GM23338 (cell line): ENCODE data around the gene ATP8A1. TPM values are rescaled to one million over a fixed set of nuclear protein-coding genes. Genes with fewer than 3 reads are reported as not detected.

Experiments
- ATAC-seq: fragments of 200-7000 bp; cut with Tn5 transposase; 3 replicates; pipeline ENCODE4 v1.9.1; 2020
- DNase-seq: peaks from one replicate; pipeline ENCODE4 v3.0.0-alpha.2; 2015; ENCODE audit warnings: low spot score
- H2AFZ ChIP-seq: fragments of 200-600 bp; sonication (generic); 2 replicates; pipeline ENCODE4 v1.8.0; 2016; ENCODE audit warnings: antibody characterized with exemption, mild to moderate bottlenecking, moderate library complexity
- H3F3A ChIP-seq: fragments of 200-600 bp; sonication (generic); replicated peaks from 2 replicates; pipeline ENCODE4 v1.8.0; 2017; ENCODE audit warnings: antibody characterized with exemption, mixed run types, low read depth
- H3K27ac ChIP-seq: fragments of 200-600 bp; sonication (generic); 2 replicates; pipeline ENCODE4 v1.6.1; 2016; ENCODE audit warnings: low read depth
- H3K27me3 ChIP-seq: fragments of 200-600 bp; sonication (generic); 2 replicates; pipeline ENCODE4 v1.8.0; 2016; ENCODE audit warnings: mild to moderate bottlenecking, mixed run types, moderate library complexity; ENCODE audit not compliant: insufficient read depth
- H3K36me3 ChIP-seq: fragments of 200-600 bp; sonication (generic); 2 replicates; pipeline ENCODE4 v1.8.0; 2016; ENCODE audit warnings: mild to moderate bottlenecking; ENCODE audit not compliant: insufficient read depth
- H3K4me1 ChIP-seq: fragments of 200-600 bp; sonication (generic); 2 replicates; pipeline ENCODE4 v1.8.0; 2016; ENCODE audit warnings: mild to moderate bottlenecking, moderate library complexity; ENCODE audit not compliant: insufficient read depth
- H3K4me2 ChIP-seq: fragments of 200-600 bp; sonication (generic); 2 replicates; pipeline ENCODE4 v1.7.1; 2017; ENCODE audit warnings: mixed run types
- H3K4me3 ChIP-seq: fragments of 200-600 bp; sonication (generic); 2 replicates; pipeline ENCODE4 v1.6.1; 2016; ENCODE audit warnings: mixed run types
- H3K79me2 ChIP-seq: fragments of 200-600 bp; sonication (generic); replicated peaks from 2 replicates; pipeline ENCODE4 v1.8.0; 2017; ENCODE audit warnings: mild to moderate bottlenecking; ENCODE audit not compliant: insufficient read depth
- H3K9me2 ChIP-seq: fragments of 200-600 bp; sonication (generic); 2 replicates; pipeline ENCODE4 v1.8.0; 2017; ENCODE audit not compliant: insufficient read depth
- H4K20me1 ChIP-seq: fragments of 200-600 bp; sonication (generic); replicated peaks from 2 replicates; pipeline ENCODE4 v1.8.0; 2017; ENCODE audit warnings: mild to moderate bottlenecking; ENCODE audit not compliant: insufficient read depth
- H3K27ac Mint-ChIP-seq: 2 replicates; pipeline ENCODE4 v1.8.0; 2020; ENCODE audit warnings: inconsistent platforms, mild to moderate bottlenecking, moderate library complexity, mixed read lengths
- H3K27me3 Mint-ChIP-seq: 3 replicates; pipeline ENCODE4 v1.8.0; 2022; ENCODE audit warnings: low read depth, mild to moderate bottlenecking, moderate library complexity, mixed read lengths, inconsistent platforms; ENCODE audit not compliant: insufficient read depth, poor library complexity
- H3K36me3 Mint-ChIP-seq: 3 replicates; pipeline ENCODE4 v1.8.0; 2021; ENCODE audit warnings: low read depth, mild to moderate bottlenecking, inconsistent platforms, moderate library complexity, mixed read lengths
- H3K4me1 Mint-ChIP-seq: 3 replicates; pipeline ENCODE4 v1.8.0; 2020; ENCODE audit warnings: mild to moderate bottlenecking, inconsistent platforms, mixed read lengths
- H3K4me3 Mint-ChIP-seq: 3 replicates; pipeline ENCODE4 v1.8.0; 2021; ENCODE audit warnings: moderate library complexity, mild to moderate bottlenecking, inconsistent platforms, mixed read lengths
- H3K9me3 Mint-ChIP-seq: 3 replicates; pipeline ENCODE4 v1.8.0; 2020; ENCODE audit warnings: moderate library complexity, mild to moderate bottlenecking, inconsistent platforms, mixed read lengths
- EZH2 ChIP-seq: fragments of 200-600 bp; sonication (generic); IDR thresholded peaks from one replicate; pipeline ENCODE4 v1.8.0; 2017; ENCODE audit warnings: antibody characterized with exemption, mild to moderate bottlenecking, low read depth; ENCODE audit not compliant: unreplicated experiment
- JUNB ChIP-seq: IDR thresholded peaks from one replicate; pipeline ENCODE4 v1.6.1; 2016; ENCODE audit warnings: antibody characterized with exemption; ENCODE audit not compliant: unreplicated experiment
- POLR2AphosphoS5 ChIP-seq: IDR thresholded peaks from 2 replicates; pipeline ENCODE4 v1.6.1; 2016; ENCODE audit warnings: antibody characterized with exemption, low read depth
- polyA plus RNA-seq: library from polyadenylated mRNA; unstranded; fragments of >200 nt; fragmentation: Nextera tagmentation; extraction: Ambion mirVana; gene quantifications from 2 replicates; pipeline ENCODE4 v1.2.1, GENCODE V29; 2016
- total RNA-seq: library from RNA; depleted of rRNA; stranded (reverse); fragments of >200 nt; shearing (Covaris generic); gene quantifications from 2 replicates; pipeline ENCODE4 v1.2.3, GENCODE V29; 2014
- TF ChIP-seq, protein P1 (sequence below): fragments of 250-450 bp; sonication (Bioruptor Pico); IDR thresholded peaks from 2 replicates; pipeline ENCODE4 v1.5.0; 2020; ENCODE audit warnings: mild to moderate bottlenecking, moderate library complexity
- TF ChIP-seq, protein P2 (sequence below), 2 experiments: fragments of 200-600 bp in 1 of 2; sonication (generic) in 1 of 2; conservative IDR thresholded peaks; 2 replicates each; pipeline versions ENCODE4 v1.5.1 to v1.6.1; 2016 to 2017; ENCODE audit warnings: antibody characterized with exemption in 2 of 2, low read depth in 2 of 2, mild to moderate bottlenecking in 2 of 2, moderate library complexity in 1 of 2

ATP8A1 gene
- total and polyA plus RNA-seq, 2 experiments from 2014 or later: 6.8 to 66.3 TPM

DNA sequence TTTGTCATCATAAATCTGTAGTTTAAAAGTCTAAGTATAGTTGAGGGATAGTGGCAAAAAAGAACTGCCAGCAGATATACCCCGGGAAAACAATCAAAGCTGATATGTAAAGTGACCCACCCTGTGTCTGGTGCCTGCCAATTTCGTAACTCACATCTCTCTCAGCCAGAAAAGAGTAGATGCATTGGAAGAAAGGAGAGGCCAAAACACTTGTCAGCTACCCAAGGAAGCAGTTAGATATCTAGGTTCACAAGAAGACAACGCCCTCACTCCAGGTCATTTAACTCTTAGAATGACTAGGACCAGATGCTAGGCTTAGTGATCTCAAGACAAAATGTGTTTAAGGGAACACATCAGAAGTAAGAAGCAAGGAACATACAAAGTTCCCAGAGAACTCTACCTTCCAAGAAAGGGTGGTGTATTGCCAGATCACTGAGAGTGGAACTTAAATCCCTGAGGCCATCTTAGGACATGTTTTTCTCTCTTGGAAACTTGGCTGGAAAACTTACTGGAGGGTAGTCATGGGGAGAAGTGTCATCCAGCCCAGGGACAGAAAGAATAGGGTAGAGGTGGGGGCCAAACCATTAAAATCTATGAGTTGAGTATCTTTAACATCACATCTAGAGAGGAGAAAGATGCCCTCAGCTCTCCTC lies 133.7 kb downstream of the ATP8A1 start (continued):
- TF ChIP-seq, protein P1, sequence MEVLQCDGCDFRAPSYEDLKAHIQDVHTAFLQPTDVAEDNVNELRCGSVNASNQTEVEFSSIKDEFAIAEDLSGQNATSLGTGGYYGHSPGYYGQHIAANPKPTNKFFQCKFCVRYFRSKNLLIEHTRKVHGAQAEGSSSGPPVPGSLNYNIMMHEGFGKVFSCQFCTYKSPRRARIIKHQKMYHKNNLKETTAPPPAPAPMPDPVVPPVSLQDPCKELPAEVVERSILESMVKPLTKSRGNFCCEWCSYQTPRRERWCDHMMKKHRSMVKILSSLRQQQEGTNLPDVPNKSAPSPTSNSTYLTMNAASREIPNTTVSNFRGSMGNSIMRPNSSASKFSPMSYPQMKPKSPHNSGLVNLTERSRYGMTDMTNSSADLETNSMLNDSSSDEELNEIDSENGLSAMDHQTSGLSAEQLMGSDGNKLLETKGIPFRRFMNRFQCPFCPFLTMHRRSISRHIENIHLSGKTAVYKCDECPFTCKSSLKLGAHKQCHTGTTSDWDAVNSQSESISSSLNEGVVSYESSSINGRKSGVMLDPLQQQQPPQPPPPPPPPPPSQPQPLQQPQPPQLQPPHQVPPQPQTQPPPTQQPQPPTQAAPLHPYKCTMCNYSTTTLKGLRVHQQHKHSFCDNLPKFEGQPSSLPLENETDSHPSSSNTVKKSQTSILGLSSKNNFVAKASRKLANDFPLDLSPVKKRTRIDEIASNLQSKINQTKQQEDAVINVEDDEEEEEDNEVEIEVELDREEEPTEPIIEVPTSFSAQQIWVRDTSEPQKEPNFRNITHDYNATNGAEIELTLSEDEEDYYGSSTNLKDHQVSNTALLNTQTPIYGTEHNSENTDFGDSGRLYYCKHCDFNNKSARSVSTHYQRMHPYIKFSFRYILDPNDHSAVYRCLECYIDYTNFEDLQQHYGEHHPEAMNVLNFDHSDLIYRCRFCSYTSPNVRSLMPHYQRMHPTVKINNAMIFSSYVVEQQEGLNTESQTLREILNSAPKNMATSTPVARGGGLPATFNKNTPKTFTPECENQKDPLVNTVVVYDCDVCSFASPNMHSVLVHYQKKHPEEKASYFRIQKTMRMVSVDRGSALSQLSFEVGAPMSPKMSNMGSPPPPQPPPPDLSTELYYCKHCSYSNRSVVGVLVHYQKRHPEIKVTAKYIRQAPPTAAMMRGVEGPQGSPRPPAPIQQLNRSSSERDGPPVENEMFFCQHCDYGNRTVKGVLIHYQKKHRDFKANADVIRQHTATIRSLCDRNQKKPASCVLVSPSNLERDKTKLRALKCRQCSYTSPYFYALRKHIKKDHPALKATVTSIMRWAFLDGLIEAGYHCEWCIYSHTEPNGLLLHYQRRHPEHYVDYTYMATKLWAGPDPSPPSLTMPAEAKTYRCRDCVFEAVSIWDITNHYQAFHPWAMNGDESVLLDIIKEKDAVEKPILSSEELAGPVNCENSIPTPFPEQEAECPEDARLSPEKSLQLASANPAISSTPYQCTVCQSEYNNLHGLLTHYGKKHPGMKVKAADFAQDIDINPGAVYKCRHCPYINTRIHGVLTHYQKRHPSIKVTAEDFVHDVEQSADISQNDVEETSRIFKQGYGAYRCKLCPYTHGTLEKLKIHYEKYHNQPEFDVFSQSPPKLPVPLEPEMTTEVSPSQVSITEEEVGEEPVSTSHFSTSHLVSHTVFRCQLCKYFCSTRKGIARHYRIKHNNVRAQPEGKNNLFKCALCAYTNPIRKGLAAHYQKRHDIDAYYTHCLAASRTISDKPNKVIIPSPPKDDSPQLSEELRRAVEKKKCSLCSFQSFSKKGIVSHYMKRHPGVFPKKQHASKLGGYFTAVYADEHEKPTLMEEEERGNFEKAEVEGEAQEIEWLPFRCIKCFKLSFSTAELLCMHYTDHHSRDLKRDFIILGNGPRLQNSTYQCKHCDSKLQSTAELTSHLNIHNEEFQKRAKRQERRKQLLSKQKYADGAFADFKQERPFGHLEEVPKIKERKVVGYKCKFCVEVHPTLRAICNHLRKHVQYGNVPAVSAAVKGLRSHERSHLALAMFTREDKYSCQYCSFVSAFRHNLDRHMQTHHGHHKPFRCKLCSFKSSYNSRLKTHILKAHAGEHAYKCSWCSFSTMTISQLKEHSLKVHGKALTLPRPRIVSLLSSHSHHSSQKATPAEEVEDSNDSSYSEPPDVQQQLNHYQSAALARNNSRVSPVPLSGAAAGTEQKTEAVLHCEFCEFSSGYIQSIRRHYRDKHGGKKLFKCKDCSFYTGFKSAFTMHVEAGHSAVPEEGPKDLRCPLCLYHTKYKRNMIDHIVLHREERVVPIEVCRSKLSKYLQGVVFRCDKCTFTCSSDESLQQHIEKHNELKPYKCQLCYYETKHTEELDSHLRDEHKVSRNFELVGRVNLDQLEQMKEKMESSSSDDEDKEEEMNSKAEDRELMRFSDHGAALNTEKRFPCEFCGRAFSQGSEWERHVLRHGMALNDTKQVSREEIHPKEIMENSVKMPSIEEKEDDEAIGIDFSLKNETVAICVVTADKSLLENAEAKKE (CRISPR knock-in tag): no peak
- no peak for TF ChIP-seq POLR2AphosphoS5
- TF ChIP-seq, protein P2, sequence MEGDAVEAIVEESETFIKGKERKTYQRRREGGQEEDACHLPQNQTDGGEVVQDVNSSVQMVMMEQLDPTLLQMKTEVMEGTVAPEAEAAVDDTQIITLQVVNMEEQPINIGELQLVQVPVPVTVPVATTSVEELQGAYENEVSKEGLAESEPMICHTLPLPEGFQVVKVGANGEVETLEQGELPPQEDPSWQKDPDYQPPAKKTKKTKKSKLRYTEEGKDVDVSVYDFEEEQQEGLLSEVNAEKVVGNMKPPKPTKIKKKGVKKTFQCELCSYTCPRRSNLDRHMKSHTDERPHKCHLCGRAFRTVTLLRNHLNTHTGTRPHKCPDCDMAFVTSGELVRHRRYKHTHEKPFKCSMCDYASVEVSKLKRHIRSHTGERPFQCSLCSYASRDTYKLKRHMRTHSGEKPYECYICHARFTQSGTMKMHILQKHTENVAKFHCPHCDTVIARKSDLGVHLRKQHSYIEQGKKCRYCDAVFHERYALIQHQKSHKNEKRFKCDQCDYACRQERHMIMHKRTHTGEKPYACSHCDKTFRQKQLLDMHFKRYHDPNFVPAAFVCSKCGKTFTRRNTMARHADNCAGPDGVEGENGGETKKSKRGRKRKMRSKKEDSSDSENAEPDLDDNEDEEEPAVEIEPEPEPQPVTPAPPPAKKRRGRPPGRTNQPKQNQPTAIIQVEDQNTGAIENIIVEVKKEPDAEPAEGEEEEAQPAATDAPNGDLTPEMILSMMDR (conservative IDR thresholded peaks at IDR 0.05; ENCODE audit: low read depth in 2 of 2): no peak
- no peak for TF ChIP-seq JUNB
- no peak for TF ChIP-seq EZH2

DNA sequence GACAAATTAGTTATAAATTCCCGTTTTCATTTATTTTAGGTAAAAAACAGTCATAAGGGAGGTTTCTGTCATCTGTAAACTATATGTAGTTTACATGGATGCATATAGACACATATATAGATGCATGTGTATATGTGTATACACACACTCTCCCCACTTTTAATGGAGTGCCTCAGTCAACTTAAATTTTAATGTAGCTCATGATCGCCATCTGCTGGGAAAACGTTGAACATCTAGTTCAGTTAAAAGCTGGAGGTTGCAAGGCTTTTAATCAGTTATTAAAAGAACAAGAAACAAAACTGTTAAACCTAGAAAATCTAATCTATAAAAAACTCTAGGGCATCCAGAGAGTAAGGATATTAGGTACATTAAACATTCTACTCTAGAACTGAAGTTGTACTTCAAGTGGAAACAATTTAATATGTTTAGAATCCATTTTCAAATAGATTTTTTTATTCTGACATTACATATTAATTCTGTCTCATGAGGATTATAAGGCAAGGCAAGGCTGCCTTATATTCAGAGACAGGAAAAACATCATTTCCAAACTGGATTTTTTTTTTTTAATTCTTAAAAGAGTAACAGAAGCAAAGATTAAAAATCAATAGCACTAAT lies 137.0 kb downstream of the ATP8A1 start:
- Histone ChIP-seq H3K27ac (no peak overlapping the region), H3K36me3 (no peaks in the 10 kb centered on the region), H3K4me3 (no peak overlapping the region), H3K27me3 (peaks cover 15% of the 10 kb centered on the region), H3K9me2 (no peaks in the 10 kb centered on the region), H3K4me1 (peaks cover 3% of the 10 kb centered on the region; the same call in 1 of the 2 replicates), H2AFZ (no peak overlapping the region), H3K4me2 (no peak overlapping the region), H4K20me1 (no peaks in the 10 kb centered on the region), H3F3A (no peaks in the 10 kb centered on the region), H3K79me2 (no peaks in the 10 kb centered on the region)
- no peak overlapping the region for H3K27ac Mint-ChIP-seq
- no peak overlapping the region for H3K4me3 Mint-ChIP-seq
- no peak for TF ChIP-seq POLR2AphosphoS5
- TF ChIP-seq, protein P2 (conservative IDR thresholded peaks at IDR 0.05; ENCODE audit: low read depth in 2 of 2): peak; percentile 76 to 91
- H3K27me3 Mint-ChIP-seq: peaks cover 5% of the 10 kb centered on the region
- ATAC-seq: peak; percentile 34; the same call in 1 of the 3 replicates
- H3K4me1 Mint-ChIP-seq: peaks cover 25% of the 10 kb centered on the region
- DNase-seq: peak; percentile 73
- H3K36me3 Mint-ChIP-seq: no peaks in the 10 kb centered on the region
- H3K9me3 Mint-ChIP-seq: no peaks in the 10 kb centered on the region
